Measurements from ENCODE around the gene ECM2. TPM values are rescaled to one million over a fixed set of nuclear protein-coding genes. Genes with fewer than 3 reads are reported as not detected.

Gene ECM2
- total RNA-seq, 1 experiment from 2014 or later: not detected

GRCh38 chr9:92525306-92525705 is 10.5 kb downstream of the ECM2 start:
- no TSS peak for BruUV-seq (replicated peaks)
- ChIA-PET POLR2A (ENCODE audit: unreplicated experiment) (no interaction called here), CTCF (no interaction called here)
- H3K4me2 ChIP-seq (ENCODE audit: low read length): no peak overlapping the region
- H3K4me3 ChIP-seq (ENCODE audit: low read length): no peak overlapping the region
- no peaks in the 10 kb centered on the region for H3K9me3 ChIP-seq (ENCODE audit: low read length)
- H3F3A ChIP-seq (ENCODE audit: low read length, unreplicated experiment): no peaks in the 10 kb centered on the region
- H4K20me1 ChIP-seq (ENCODE audit: low read length): no peaks in the 10 kb centered on the region
- no peak for ATAC-seq
- no peaks in the 10 kb centered on the region for H3K9me2 ChIP-seq (replicated peaks; ENCODE audit: low read length)
- no peaks in the 10 kb centered on the region for H3K36me3 ChIP-seq (ENCODE audit: low read depth, low read length)
- no peaks in the 10 kb centered on the region for H3K27me3 ChIP-seq (ENCODE audit: low read length)
- H3K9ac ChIP-seq (ENCODE audit: low read length): no peak overlapping the region
- H3K79me2 ChIP-seq (ENCODE audit: low read length): no peaks in the 10 kb centered on the region
- intact Hi-C loops (cut with micrococcal nuclease): no loop called here
- H3K4me1 ChIP-seq (ENCODE audit: insufficient read depth, low read length): no peaks in the 10 kb centered on the region
- TF ChIP-seq EZH2phosphoT487 (IDR thresholded peaks at IDR 0.05; ENCODE audit: borderline replicate concordance, low read length) (no peak), CTCF (conservative IDR thresholded peaks at IDR 0.05; ENCODE audit: low read depth, low read length) (no peak), EZH2 (IDR thresholded peaks at IDR 0.05; ENCODE audit: low read length, unreplicated experiment) (no peak)
- no peak overlapping the region for H3K27ac ChIP-seq (ENCODE audit: low read length)
- H2AFZ ChIP-seq (ENCODE audit: low read length): no peak overlapping the region
- DNase-seq: peak; percentile 11

GRCh38 chr9:92524881-92525280 is 10.9 kb downstream of the ECM2 start:
- CTCF ChIA-PET: no interaction called here

More at GRCh38 chr9:92524881-92525280, 10.9 kb downstream of the ECM2 start:
- H3K4me1 ChIP-seq (ENCODE audit: insufficient read depth, low read length): no peaks in the 10 kb centered on the region
- H3K9me2 ChIP-seq (replicated peaks; ENCODE audit: low read length): no peaks in the 10 kb centered on the region
- no peaks in the 10 kb centered on the region for H4K20me1 ChIP-seq (ENCODE audit: low read length)
- no peaks in the 10 kb centered on the region for H3K27me3 ChIP-seq (ENCODE audit: low read length)
- no TSS peak for BruUV-seq (replicated peaks)
- no peaks in the 10 kb centered on the region for H3K79me2 ChIP-seq (ENCODE audit: low read length)
- H3K27ac ChIP-seq (ENCODE audit: low read length): no peak overlapping the region
- H3F3A ChIP-seq (ENCODE audit: low read length, unreplicated experiment): no peaks in the 10 kb centered on the region
- no peak for DNase-seq
- POLR2A ChIA-PET (ENCODE audit: unreplicated experiment): no interaction called here
- no peak overlapping the region for H2AFZ ChIP-seq (ENCODE audit: low read length)
- ATAC-seq: no peak
- no peaks in the 10 kb centered on the region for H3K9me3 ChIP-seq (ENCODE audit: low read length)
- no peak overlapping the region for H3K4me3 ChIP-seq (ENCODE audit: low read length)
- intact Hi-C loops (cut with micrococcal nuclease): no loop called here
- no peak overlapping the region for H3K4me2 ChIP-seq (ENCODE audit: low read length)
- no peak overlapping the region for H3K9ac ChIP-seq (ENCODE audit: low read length)
- TF ChIP-seq CTCF (conservative IDR thresholded peaks at IDR 0.05; ENCODE audit: low read depth, low read length) (no peak), EZH2 (IDR thresholded peaks at IDR 0.05; ENCODE audit: low read length, unreplicated experiment) (no peak), EZH2phosphoT487 (IDR thresholded peaks at IDR 0.05; ENCODE audit: borderline replicate concordance, low read length) (no peak)
- H3K36me3 ChIP-seq (ENCODE audit: low read depth, low read length): no peaks in the 10 kb centered on the region
